K562 (cell line): ENCODE data around the gene SRI. TPM values are rescaled to one million over a fixed set of nuclear protein-coding genes. Genes with fewer than 3 reads are reported as not detected.
A peak's percentile ranks its signal among the peaks of the same experiment; 100 is the strongest.

Experiments
- ATAC-seq: fragments of 200-7000 bp; cut with Tn5 transposase; 3 replicates; pipeline ENCODE4 v1.9.1; 2020; ENCODE audit warnings: moderate library complexity
- BruUV-seq: library from RNA; stranded (reverse); fragments of 400-500 nt; replicated peaks from 2 replicates; lab custom pipeline; 2021; lab: Mats Ljungman, UMichigan
- CTCF ChIA-PET: fragments of 300-600 bp; formaldehyde crosslinking; extraction: SDS; loops from one replicate; lab custom pipeline; 2021; ENCODE audit warnings: low intra/inter-chr PET ratio; lab: Yijun Ruan, JAX
- POLR2A ChIA-PET: fragments of 300-600, 350-650 bp; sonication (Branson Sonifier 250); formaldehyde crosslinking; extraction: SDS; loops from one replicate; lab custom pipeline; 2021; ENCODE audit warnings: antibody characterized with exemption, inconsistent platforms; lab: Yijun Ruan, JAX
- DNase-seq, 4 experiments: peaks; one replicate each; pipeline versions ENCODE4 v3.0.0 to v3.0.0-alpha.2; 2011 to 2018; ENCODE audit warnings: low spot score in 3 of 4, mixed read lengths in 3 of 4; ENCODE audit errors: extremely low read depth in 1 of 4
- FAIRE-seq: peaks from 2 replicates; lab custom pipeline; 2011; peaks lifted over from hg19 to GRCh38; lab: Jason Lieb, UNC
- H2AFZ ChIP-seq: 2 replicates; pipeline ENCODE4 v1.6.0; 2011; ENCODE audit warnings: low read depth, low read length, control low read depth, inconsistent platforms
- H3K27ac ChIP-seq: fragments of 200-600 bp; 3 replicates; pipeline ENCODE4 v1.8.0; 2011; ENCODE audit warnings: low read depth, mild to moderate bottlenecking, control low read depth, inconsistent platforms, low read length, moderate library complexity, mixed read lengths; ENCODE audit errors: extremely low read depth
- H3K27me3 ChIP-seq, 2 experiments: fragments of 300-600 bp in 1 of 2; 2 replicates in 1 of 2; 3 replicates in 1 of 2; pipeline versions ENCODE4 v1.6.0 to v1.8.0; 2011; ENCODE audit warnings: inconsistent platforms in 2 of 2, low read length in 2 of 2, mild to moderate bottlenecking in 1 of 2, mixed read lengths in 1 of 2, moderate library complexity in 1 of 2; ENCODE audit not compliant: control insufficient read depth in 2 of 2, insufficient read depth in 2 of 2
- H3K36me3 ChIP-seq: fragments of 300-600 bp; 3 replicates; pipeline ENCODE4 v1.8.0; 2011; ENCODE audit warnings: mild to moderate bottlenecking, low read length, inconsistent platforms; ENCODE audit not compliant: control insufficient read depth, insufficient read depth
- H3K4me1 ChIP-seq, 2 experiments: fragments of 200-600 bp in 1 of 2; replicated peaks in 1 of 2; 2 replicates in 1 of 2; 3 replicates in 1 of 2; pipeline versions ENCODE4 v1.5.1 to v1.8.0; 2011; ENCODE audit warnings: inconsistent platforms in 2 of 2, low read length in 2 of 2, mild to moderate bottlenecking in 1 of 2, mixed read lengths in 1 of 2, moderate library complexity in 1 of 2; ENCODE audit not compliant: control insufficient read depth in 2 of 2, insufficient read depth in 2 of 2
- H3K4me2 ChIP-seq: 2 replicates; pipeline ENCODE4 v1.6.1; 2011; ENCODE audit warnings: low read length, control low read depth, inconsistent platforms, mixed read lengths; ENCODE audit not compliant: insufficient read depth
- H3K4me3 ChIP-seq: fragments of 200-600 bp; sonication (generic), shearing (Covaris generic); 2 replicates; pipeline ENCODE4 v1.5.1; 2016; ENCODE audit warnings: control low read depth, inconsistent platforms
- H3K79me2 ChIP-seq: fragments of 200-600 bp; 3 replicates; pipeline ENCODE4 v1.8.0; 2011; ENCODE audit warnings: low read length, inconsistent platforms; ENCODE audit not compliant: control insufficient read depth, insufficient read depth
- H3K9ac ChIP-seq, 2 experiments: 2 replicates each; pipeline versions ENCODE4 v1.6.0 to v1.6.1; 2011; ENCODE audit warnings: low read depth in 2 of 2, low read length in 2 of 2, control low read depth in 1 of 2, inconsistent platforms in 1 of 2, mild to moderate bottlenecking in 1 of 2, mixed read lengths in 1 of 2; ENCODE audit not compliant: insufficient read depth in 1 of 2
- H3K9me1 ChIP-seq: one replicate; pipeline ENCODE4 v1.6.0; 2011; ENCODE audit warnings: inconsistent platforms, mild to moderate bottlenecking, low read length, moderate library complexity; ENCODE audit not compliant: control insufficient read depth, insufficient read depth
- H3K9me3 ChIP-seq: replicated peaks from 2 replicates; pipeline ENCODE4 v1.5.1; 2011; ENCODE audit warnings: low read depth, low read length, inconsistent platforms; ENCODE audit not compliant: control insufficient read depth, insufficient read depth
- H4K20me1 ChIP-seq: replicated peaks from 2 replicates; pipeline ENCODE4 v1.6.1; 2011; ENCODE audit warnings: low read length, inconsistent platforms, mixed read lengths; ENCODE audit not compliant: control insufficient read depth, insufficient read depth
- CBFA2T3 ChIP-seq: fragments of 450-650 bp; IDR thresholded peaks from 2 replicates; pipeline ENCODE4 v1.6.1; 2017
- CBFB ChIP-seq: sonication (generic); formaldehyde crosslinking; IDR thresholded peaks from 2 replicates; pipeline ENCODE4 v1.4.0; 2020; ENCODE audit warnings: mild to moderate bottlenecking, missing genetic modification reagents
- EP400 ChIP-seq: fragments of 450-650 bp; IDR thresholded peaks from 2 replicates; pipeline ENCODE4 v1.6.1; 2017; ENCODE audit warnings: antibody characterized with exemption, mild to moderate bottlenecking, moderate library complexity
- FOXJ2 ChIP-seq: fragments of 200-800 bp; sonication (Bioruptor generic); IDR thresholded peaks from 2 replicates; pipeline ENCODE4 v1.6.1; 2016; ENCODE audit warnings: missing genetic modification characterization, missing compliant biosample characterization
- PTRF ChIP-seq: fragments of 450-650 bp; IDR thresholded peaks from 2 replicates; pipeline ENCODE4 v1.6.1; 2016; ENCODE audit warnings: mild to moderate bottlenecking, missing genetic modification characterization, missing compliant biosample characterization
- RBM34 ChIP-seq: fragments of 200-400 bp; formaldehyde crosslinking; IDR thresholded peaks from 2 replicates; pipeline ENCODE4 v1.6.1; 2018; ENCODE audit warnings: low read length, borderline replicate concordance; ENCODE audit not compliant: insufficient read depth
- TCF15 ChIP-seq: fragments of 250-450 bp; sonication (Bioruptor Pico); IDR thresholded peaks from 2 replicates; pipeline ENCODE4 v1.8.0; 2022; ENCODE audit warnings: moderate library complexity, mild to moderate bottlenecking, inconsistent platforms
- ZBTB17 ChIP-seq: fragments of 450-650 bp; formaldehyde crosslinking; IDR thresholded peaks from 2 replicates; pipeline ENCODE4 v1.4.0; 2020; ENCODE audit warnings: mild to moderate bottlenecking
- ZFP36 ChIP-seq: fragments of 150-350 bp; IDR thresholded peaks from 2 replicates; pipeline ENCODE4 v1.6.1; 2018; ENCODE audit warnings: low read length, low read depth; ENCODE audit not compliant: partially characterized antibody
- ZFP91 ChIP-seq: sonication (generic); formaldehyde crosslinking; IDR thresholded peaks from 2 replicates; pipeline ENCODE4 v1.8.0; 2022; ENCODE audit warnings: mild to moderate bottlenecking, missing genetic modification reagents
- ZNF253 ChIP-seq: fragments of 250-450 bp; sonication (Bioruptor Pico); conservative IDR thresholded peaks from 2 replicates; pipeline ENCODE4 v1.6.1; 2021; ENCODE audit warnings: mild to moderate bottlenecking
- ZNF584 ChIP-seq: fragments of 200-800 bp; sonication (Bioruptor generic); IDR thresholded peaks from 2 replicates; pipeline ENCODE4 v1.6.1; 2016; ENCODE audit warnings: low read depth, mild to moderate bottlenecking, missing genetic modification characterization, missing compliant biosample characterization
- WGBS: fragments of 100-300 bp; shearing (Covaris generic); methylation state at CpG from one replicate; pipeline ENCODE4 v1.1.6; 2016; ENCODE audit warnings: low coverage, mixed read lengths; ENCODE audit not compliant: insufficient coverage; ENCODE audit errors: missing lambda C conversion rate; 5-methylcytosine and 5-hydroxymethylcytosine counted together
- in situ Hi-C: fragments of 300-500 bp; cut with MboI; formaldehyde crosslinking; loops from 4 replicates; pipeline ENCODE4 v1.15.0; 2018; ENCODE audit warnings: inconsistent platforms, mixed read lengths
- intact Hi-C: fragments of 100-400 bp; cut with micrococcal nuclease; formaldehyde crosslinking; loops from 2 replicates; pipeline ENCODE4 v1.14.2; 2022
- polyA plus RNA-seq, 8 experiments: library from polyadenylated mRNA; depleted of rRNA in 4 of 8; stranded (reverse) in 5 of 8; unstranded in 3 of 8; fragments of >200 nt; fragmentation: Nextera tagmentation in 2 of 8; fragmentation: Illumina TruSeq in 1 of 8; extraction: Ambion mirVana in 2 of 8; extraction: Trizol in 1 of 8; gene quantifications; 2 replicates each; pipeline versions ENCODE4 v1.2.1 to v1.2.3, GENCODE V29; 2011 to 2014; ENCODE audit warnings: inconsistent platforms in 1 of 8, missing spikeins in 1 of 8
- total RNA-seq, 7 experiments: library from RNA; depleted of rRNA in 6 of 7; stranded (reverse); fragments of >200 nt in 6 of 7; fragmentation: Illumina TruSeq in 2 of 7; extraction: Trizol in 2 of 7; gene quantifications; 2 replicates each; pipeline versions ENCODE4 v1.2.1 to v1.2.3, GENCODE V29; 2011 to 2021; ENCODE audit warnings: low replicate concordance in 1 of 7
- TF ChIP-seq, protein P1 (sequence below): fragments of 450-650 bp; formaldehyde crosslinking; IDR thresholded peaks from 2 replicates; pipeline ENCODE4 v1.4.0; 2020; ENCODE audit warnings: mild to moderate bottlenecking, moderate library complexity
- TF ChIP-seq, protein P2 (sequence below): sonication (generic); formaldehyde crosslinking; IDR thresholded peaks from 2 replicates; pipeline ENCODE4 v1.8.0; 2022; ENCODE audit warnings: missing genetic modification reagents, mild to moderate bottlenecking, moderate library complexity, borderline replicate concordance
- TF ChIP-seq, protein P3 (sequence below): fragments of 450-650 bp; formaldehyde crosslinking; conservative IDR thresholded peaks from 2 replicates; pipeline ENCODE4 v1.4.0; 2022; ENCODE audit warnings: mild to moderate bottlenecking, missing genetic modification characterization

SRI gene
- total and polyA plus RNA-seq, 9 of the 15 experiments (the other 6 are each of a cell fraction or from before 2014, with no cell fraction given): 56.4 to 158 (median 119) TPM

DNA sequence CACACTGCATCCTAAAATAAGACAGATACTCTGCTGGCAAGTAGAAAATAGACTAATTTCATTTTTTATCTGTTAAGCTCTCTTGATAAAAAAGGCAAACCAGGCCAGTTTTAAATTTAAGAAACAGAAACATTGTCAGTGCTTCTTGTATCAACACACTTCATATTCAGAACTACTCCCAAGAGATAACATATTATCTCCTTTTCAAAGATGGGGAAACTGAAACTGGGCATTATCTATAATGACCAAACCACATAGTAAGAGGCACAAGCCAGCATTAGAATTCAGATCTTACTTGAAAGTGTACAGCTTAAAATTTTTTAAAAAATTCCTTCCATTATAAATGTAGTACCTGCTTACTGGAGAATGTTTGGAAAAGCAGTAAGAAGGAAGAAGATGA lies 14.7 kb downstream of the SRI start (continued):
- TF ChIP-seq ZFP91 (CRISPR knock-in tag): no peak
- TF ChIP-seq ZBTB17: no peak
- TF ChIP-seq CBFA2T3: peak; percentile 82
- TF ChIP-seq TCF15: 0 out of 2 replicates have a peak, but pooled peaks have one; percentile 22

DNA sequence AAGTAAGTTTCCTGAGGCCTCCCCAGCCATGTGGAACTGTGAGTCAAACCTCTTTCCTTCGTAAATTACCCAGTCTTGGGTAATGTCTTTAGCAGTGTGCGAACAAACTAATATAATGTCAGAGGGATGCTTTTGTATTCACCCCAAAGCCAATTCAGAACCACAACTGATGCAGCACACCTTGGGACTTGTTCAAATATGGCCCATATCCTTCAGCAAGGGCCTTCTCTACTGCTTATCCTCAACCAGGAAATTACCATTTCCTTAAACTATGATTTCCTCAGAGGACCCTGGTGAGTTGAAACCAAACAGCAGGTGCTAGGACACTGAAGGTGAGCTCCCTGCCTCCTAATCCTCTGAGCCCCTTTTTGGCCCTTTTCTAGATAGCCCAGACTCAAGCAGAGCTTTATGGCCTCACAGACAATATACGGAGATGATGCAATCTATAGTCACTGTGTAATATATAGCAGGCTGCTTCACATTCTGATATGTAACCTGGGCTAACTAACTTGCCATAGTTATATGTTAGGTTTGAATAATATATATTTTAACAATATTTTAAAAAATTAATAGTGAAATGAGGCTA lies 15.2 kb downstream of the SRI start:
- Histone ChIP-seq H3K9me1 (no peaks in the 10 kb centered on the region), H3K79me2 (no peaks in the 10 kb centered on the region), H3K9me3 (no peaks in the 10 kb centered on the region), H3K27ac (peak overlapping the region; percentile 43; the same call in 2 of the 3 replicates), H2AFZ (no peak overlapping the region), H4K20me1 (no peaks in the 10 kb centered on the region), H3K4me1 (peaks cover 0 to 16% of the 10 kb centered on the region in 2 experiments; a peak in 2 of 5 replicates), H3K36me3 (peaks cover 60% of the 10 kb centered on the region), H3K4me2 (no peak overlapping the region; the same call in 1 of the 2 replicates), H3K4me3 (no peak overlapping the region), H3K9ac (peak overlapping the region in 1 of 2 experiments; percentile 19; a peak in 1 of 4 replicates), H3K27me3 (no peaks in the 10 kb centered on the region)
- WGBS: 65% methylated on average over 3 of the region's 3 CpGs
- in situ Hi-C loops (no loop called here), intact Hi-C loops (no loop called here)
- DNase-seq (peak in 2 of 4 experiments; percentile 19 to 22), FAIRE-seq (no peak), ATAC-seq (peak; percentile 93)
- POLR2A ChIA-PET: interaction anchor here (0.7 to 1.3 kb wide), 3 partner anchors 9 to 14 kb away, joined by 4 to 6 read pairs (median 6); no protein-coding TSS in a partner anchor
- BruUV-seq: no TSS peak
- CTCF ChIA-PET: no interaction called here
- TF ChIP-seq, protein P1, sequence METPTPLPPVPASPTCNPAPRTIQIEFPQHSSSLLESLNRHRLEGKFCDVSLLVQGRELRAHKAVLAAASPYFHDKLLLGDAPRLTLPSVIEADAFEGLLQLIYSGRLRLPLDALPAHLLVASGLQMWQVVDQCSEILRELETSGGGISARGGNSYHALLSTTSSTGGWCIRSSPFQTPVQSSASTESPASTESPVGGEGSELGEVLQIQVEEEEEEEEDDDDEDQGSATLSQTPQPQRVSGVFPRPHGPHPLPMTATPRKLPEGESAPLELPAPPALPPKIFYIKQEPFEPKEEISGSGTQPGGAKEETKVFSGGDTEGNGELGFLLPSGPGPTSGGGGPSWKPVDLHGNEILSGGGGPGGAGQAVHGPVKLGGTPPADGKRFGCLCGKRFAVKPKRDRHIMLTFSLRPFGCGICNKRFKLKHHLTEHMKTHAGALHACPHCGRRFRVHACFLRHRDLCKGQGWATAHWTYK (CRISPR knock-in tag): 0 out of 2 replicates have a peak, but pooled peaks have one; percentile 54
- TF ChIP-seq PTRF: no peak
- peak; percentile 42 for TF ChIP-seq EP400
- no peak for TF ChIP-seq CBFB (CRISPR knock-in tag)
- TF ChIP-seq FOXJ2: peak; percentile 68; the same call in 1 of the 2 replicates
- no peak for TF ChIP-seq ZNF253 (CRISPR knock-in tag)
- TF ChIP-seq, protein P2, sequence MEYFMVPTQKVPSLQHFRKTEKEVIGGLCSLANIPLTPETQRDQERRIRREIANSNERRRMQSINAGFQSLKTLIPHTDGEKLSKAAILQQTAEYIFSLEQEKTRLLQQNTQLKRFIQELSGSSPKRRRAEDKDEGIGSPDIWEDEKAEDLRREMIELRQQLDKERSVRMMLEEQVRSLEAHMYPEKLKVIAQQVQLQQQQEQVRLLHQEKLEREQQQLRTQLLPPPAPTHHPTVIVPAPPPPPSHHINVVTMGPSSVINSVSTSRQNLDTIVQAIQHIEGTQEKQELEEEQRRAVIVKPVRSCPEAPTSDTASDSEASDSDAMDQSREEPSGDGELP (CRISPR knock-in tag): no peak
- no peak for TF ChIP-seq RBM34
- TF ChIP-seq ZNF584 (CRISPR knock-in tag): peak; percentile 82
- TF ChIP-seq ZFP36: no peak
- TF ChIP-seq, protein P3, sequence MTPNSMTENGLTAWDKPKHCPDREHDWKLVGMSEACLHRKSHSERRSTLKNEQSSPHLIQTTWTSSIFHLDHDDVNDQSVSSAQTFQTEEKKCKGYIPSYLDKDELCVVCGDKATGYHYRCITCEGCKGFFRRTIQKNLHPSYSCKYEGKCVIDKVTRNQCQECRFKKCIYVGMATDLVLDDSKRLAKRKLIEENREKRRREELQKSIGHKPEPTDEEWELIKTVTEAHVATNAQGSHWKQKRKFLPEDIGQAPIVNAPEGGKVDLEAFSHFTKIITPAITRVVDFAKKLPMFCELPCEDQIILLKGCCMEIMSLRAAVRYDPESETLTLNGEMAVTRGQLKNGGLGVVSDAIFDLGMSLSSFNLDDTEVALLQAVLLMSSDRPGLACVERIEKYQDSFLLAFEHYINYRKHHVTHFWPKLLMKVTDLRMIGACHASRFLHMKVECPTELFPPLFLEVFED: no peak
